ENCODE results near the gene GUCA1A. TPM values are rescaled to one million over a fixed set of nuclear protein-coding genes. Genes with fewer than 3 reads are reported as not detected.
"Not testable (repeated sequence)": the region's sequence is repeated elsewhere in the genome, so short reads cannot be mapped to it uniquely, and the experiment has no call there.

Gene GUCA1A
- total and polyA plus RNA-seq, 5 donors from 2014 or later, result not detected

- peaks cover 3% of the 10 kb centered on the region for H3K36me3 Mint-ChIP-seq
- H3K27me3 Mint-ChIP-seq, result peaks cover 5% of the 10 kb centered on the region
- H3K9me3 ChIP-seq (ENCODE audit: control insufficient read depth in 2 of 2, low read length in 2 of 2), result no peaks in the 10 kb centered on the region
- H3K27ac ChIP-seq (ENCODE audit: insufficient read depth, low read length, poor library complexity, severe bottlenecking), result no peak overlapping the region
- no peak overlapping the region for H3K4me3 ChIP-seq (ENCODE audit: low read depth, low read length)
- H3K27ac Mint-ChIP-seq, result no peak overlapping the region
- H3K4me1 Mint-ChIP-seq, result peaks cover 0 to 3% (median 0%) of the 10 kb centered on the region in 4 donors
- no peaks in the 10 kb centered on the region for H3K9me3 Mint-ChIP-seq
- no peaks in the 10 kb centered on the region for H3K36me3 ChIP-seq (ENCODE audit: control insufficient read depth, insufficient read depth, low read length)
- DNase-seq (no peak), ATAC-seq (ENCODE audit: low read depth in 2 of 2) (no peak)
- no peak overlapping the region for H3K4me3 Mint-ChIP-seq
- no peaks in the 10 kb centered on the region for H3K4me1 ChIP-seq (ENCODE audit: control insufficient read depth, insufficient read depth, low read length, poor library complexity, severe bottlenecking)
- H3K27me3 ChIP-seq (ENCODE audit: control insufficient read depth, insufficient read depth, low read length), result no peaks in the 10 kb centered on the region
Observed at GRCh38 chr6:42182101-42182500, 8.9 kb downstream of the GUCA1A start.

DNA sequence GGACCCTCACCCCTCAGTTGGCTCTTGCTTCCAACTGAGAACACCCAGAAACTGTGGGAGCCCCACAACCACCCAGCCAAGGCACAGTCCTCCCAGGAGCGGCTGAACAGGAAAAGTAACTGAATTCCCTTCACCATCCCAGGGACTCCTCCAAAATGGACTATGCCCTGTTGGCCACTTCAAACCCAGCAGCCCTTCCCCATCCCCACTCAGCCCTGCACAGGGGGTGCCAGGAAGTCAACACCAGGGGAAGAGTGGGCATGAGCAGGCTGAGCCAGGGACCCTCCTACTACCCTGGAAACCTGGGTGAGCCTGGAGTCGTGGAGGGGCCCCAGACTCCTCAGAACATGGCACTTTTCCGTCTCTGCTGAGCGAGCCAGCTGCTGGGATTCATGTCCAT lies 11.3 kb downstream of the GUCA1A start:
- no peak overlapping the region for H3K27ac Mint-ChIP-seq
- Histone ChIP-seq H3K36me3 (ENCODE audit: control insufficient read depth, insufficient read depth, low read length) (no peaks in the 10 kb centered on the region), H3K4me1 (ENCODE audit: control insufficient read depth, insufficient read depth, low read length, poor library complexity, severe bottlenecking) (no peaks in the 10 kb centered on the region), H3K4me3 (ENCODE audit: low read depth, low read length) (no peak overlapping the region), H3K27me3 (ENCODE audit: control insufficient read depth, insufficient read depth, low read length) (no peaks in the 10 kb centered on the region), H3K9me3 (ENCODE audit: control insufficient read depth in 2 of 2, low read length in 2 of 2) (no peaks in the 10 kb centered on the region), H3K27ac (ENCODE audit: insufficient read depth, low read length, poor library complexity, severe bottlenecking) (no peak overlapping the region)
- H3K27me3 Mint-ChIP-seq, result peaks cover 5% of the 10 kb centered on the region
- ATAC-seq (ENCODE audit: low read depth in 2 of 2), result no peak
- no peaks in the 10 kb centered on the region for H3K9me3 Mint-ChIP-seq
- no peak overlapping the region for H3K4me3 Mint-ChIP-seq
- peaks cover 3% of the 10 kb centered on the region for H3K36me3 Mint-ChIP-seq
- no peak for DNase-seq
- H3K4me1 Mint-ChIP-seq, result no peaks in the 10 kb centered on the region

DNA sequence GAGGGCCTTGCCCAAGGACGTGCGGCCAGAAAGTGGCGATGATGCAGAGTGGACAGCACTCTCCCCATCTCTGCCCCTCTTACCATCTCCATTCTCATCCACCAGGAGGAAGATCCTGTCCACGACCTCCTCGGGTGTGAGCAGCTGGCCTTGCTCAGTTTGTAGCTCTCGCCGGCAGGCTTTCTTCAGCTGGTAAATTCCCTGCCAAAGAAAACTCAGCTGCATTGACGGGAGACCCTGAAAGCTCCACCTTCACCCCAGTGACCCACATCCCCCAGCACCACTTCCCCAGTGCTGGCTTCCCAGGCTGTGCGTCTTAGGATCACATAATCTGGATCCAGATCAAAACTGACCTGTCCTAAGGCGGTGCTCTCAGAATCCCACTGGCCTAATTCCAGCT lies 12.4 kb downstream of the GUCA1A start:
- Mint-ChIP-seq H3K9me3 (no peaks in the 10 kb centered on the region), H3K4me3 (no peak overlapping the region), H3K27ac (peak overlapping the region in 2 of 3 donors; percentile 29 to 57), H3K4me1 (no peaks in the 10 kb centered on the region), H3K36me3 (peaks cover 6% of the 10 kb centered on the region), H3K27me3 (no peaks in the 10 kb centered on the region)
- no peak for DNase-seq
- H3K27ac ChIP-seq (ENCODE audit: insufficient read depth, low read length, poor library complexity, severe bottlenecking), result no peak overlapping the region
- no peak overlapping the region for H3K4me3 ChIP-seq (ENCODE audit: low read depth, low read length)
- no peaks in the 10 kb centered on the region for H3K27me3 ChIP-seq (ENCODE audit: control insufficient read depth, insufficient read depth, low read length)
- H3K4me1 ChIP-seq (ENCODE audit: control insufficient read depth, insufficient read depth, low read length, poor library complexity, severe bottlenecking), result no peaks in the 10 kb centered on the region
- no peaks in the 10 kb centered on the region for H3K36me3 ChIP-seq (ENCODE audit: control insufficient read depth, insufficient read depth, low read length)
- ATAC-seq (ENCODE audit: low read depth in 2 of 2), result no peak
- no peaks in the 10 kb centered on the region for H3K9me3 ChIP-seq (ENCODE audit: control insufficient read depth in 2 of 2, low read length in 2 of 2)

DNA sequence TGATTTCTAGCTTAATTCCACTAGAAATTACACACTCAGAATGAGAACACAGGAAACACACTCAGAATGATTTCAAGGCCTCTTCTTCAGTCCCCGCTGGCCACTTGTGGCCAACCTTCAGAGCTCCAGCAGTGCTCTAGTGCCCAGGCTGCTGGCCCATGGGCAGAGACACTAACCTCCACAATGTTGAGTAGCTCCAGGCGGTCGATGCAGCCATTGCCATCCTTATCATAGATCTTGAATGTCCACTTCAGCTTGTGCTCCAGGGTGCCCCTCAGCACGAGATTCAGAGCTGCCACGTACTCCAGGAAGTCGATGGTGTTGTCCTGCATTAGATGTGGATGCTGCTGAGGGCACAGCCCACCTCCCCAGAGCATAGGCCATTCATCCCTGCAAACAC lies 15.2 kb downstream of the GUCA1A start:
- no peak overlapping the region for H3K4me3 Mint-ChIP-seq
- H3K4me1 ChIP-seq (ENCODE audit: control insufficient read depth, insufficient read depth, low read length, poor library complexity, severe bottlenecking), result no peaks in the 10 kb centered on the region
- no peak for ATAC-seq (ENCODE audit: low read depth in 2 of 2)
- no peaks in the 10 kb centered on the region for H3K9me3 ChIP-seq (ENCODE audit: control insufficient read depth in 2 of 2, low read length in 2 of 2)
- no peak overlapping the region for H3K4me3 ChIP-seq (ENCODE audit: low read depth, low read length)
- no peaks in the 10 kb centered on the region for H3K9me3 Mint-ChIP-seq
- H3K4me1 Mint-ChIP-seq, result no peaks in the 10 kb centered on the region
- no peaks in the 10 kb centered on the region for H3K36me3 ChIP-seq (ENCODE audit: control insufficient read depth, insufficient read depth, low read length)
- H3K36me3 Mint-ChIP-seq, result peaks cover 14% of the 10 kb centered on the region
- no peak for DNase-seq
- no peak overlapping the region for H3K27ac ChIP-seq (ENCODE audit: insufficient read depth, low read length, poor library complexity, severe bottlenecking)
- no peaks in the 10 kb centered on the region for H3K27me3 Mint-ChIP-seq
- no peaks in the 10 kb centered on the region for H3K27me3 ChIP-seq (ENCODE audit: control insufficient read depth, insufficient read depth, low read length)
- H3K27ac Mint-ChIP-seq, result peak overlapping the region in 1 of 3 donors; percentile 43

- H3K9me3 Mint-ChIP-seq, result no peaks in the 10 kb centered on the region
- no peaks in the 10 kb centered on the region for H3K36me3 ChIP-seq (ENCODE audit: control insufficient read depth, insufficient read depth, low read length)
- H3K27ac Mint-ChIP-seq, result peak overlapping the region in 1 of 3 donors; percentile 28
- ATAC-seq (ENCODE audit: low read depth in 2 of 2) (no peak), DNase-seq (no peak)
- no peak overlapping the region for H3K4me3 Mint-ChIP-seq
- peaks cover 11% of the 10 kb centered on the region for H3K36me3 Mint-ChIP-seq
- no peak overlapping the region for H3K27ac ChIP-seq (ENCODE audit: insufficient read depth, low read length, poor library complexity, severe bottlenecking)
- H3K4me1 Mint-ChIP-seq, result no peaks in the 10 kb centered on the region
- no peaks in the 10 kb centered on the region for H3K27me3 Mint-ChIP-seq
- H3K4me1 ChIP-seq (ENCODE audit: control insufficient read depth, insufficient read depth, low read length, poor library complexity, severe bottlenecking), result no peaks in the 10 kb centered on the region
- H3K9me3 ChIP-seq (ENCODE audit: control insufficient read depth in 2 of 2, low read length in 2 of 2), result no peaks in the 10 kb centered on the region
- H3K27me3 ChIP-seq (ENCODE audit: control insufficient read depth, insufficient read depth, low read length), result no peaks in the 10 kb centered on the region
- H3K4me3 ChIP-seq (ENCODE audit: low read depth, low read length), result no peak overlapping the region
Observed at GRCh38 chr6:42190554-42191183, 17.5 kb downstream of the GUCA1A start.

DNA sequence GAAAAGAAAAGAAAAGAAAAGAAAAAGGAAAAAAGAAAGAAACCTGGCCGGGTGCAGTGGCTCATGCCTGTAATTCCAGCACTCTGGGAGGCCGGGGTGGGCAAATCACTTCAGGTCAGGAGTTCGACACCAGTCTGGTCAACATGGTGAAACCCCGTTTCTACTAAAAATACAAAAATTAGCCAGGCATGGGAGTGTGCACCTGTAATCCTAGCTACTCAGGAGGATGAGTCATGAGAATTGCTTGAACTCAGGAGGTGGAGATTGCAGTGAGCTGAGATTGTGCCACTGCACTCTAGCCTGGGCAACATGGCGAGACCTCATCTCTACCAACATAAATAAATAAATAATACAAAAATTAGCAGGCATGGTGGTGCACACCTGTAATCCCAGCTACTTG lies 19.2 kb downstream of the GUCA1A start:
- H3K36me3 Mint-ChIP-seq, result peaks cover 11% of the 10 kb centered on the region
- H3K9me3 ChIP-seq (ENCODE audit: control insufficient read depth in 2 of 2, low read length in 2 of 2); H3K27ac ChIP-seq (ENCODE audit: insufficient read depth, low read length, poor library complexity, severe bottlenecking); H3K4me3 Mint-ChIP-seq; H3K4me1 ChIP-seq (ENCODE audit: control insufficient read depth, insufficient read depth, low read length, poor library complexity, severe bottlenecking); H3K27me3 ChIP-seq (ENCODE audit: control insufficient read depth, insufficient read depth, low read length); DNase-seq; H3K9me3 Mint-ChIP-seq; H3K27me3 Mint-ChIP-seq; ATAC-seq (ENCODE audit: low read depth in 2 of 2); H3K36me3 ChIP-seq (ENCODE audit: control insufficient read depth, insufficient read depth, low read length); H3K27ac Mint-ChIP-seq; H3K4me3 ChIP-seq (ENCODE audit: low read depth, low read length); H3K4me1 Mint-ChIP-seq: not testable (repeated sequence)

- Histone ChIP-seq H3K27ac (ENCODE audit: insufficient read depth, low read length, poor library complexity, severe bottlenecking) (no peak overlapping the region), H3K27me3 (ENCODE audit: control insufficient read depth, insufficient read depth, low read length) (no peaks in the 10 kb centered on the region), H3K36me3 (ENCODE audit: control insufficient read depth, insufficient read depth, low read length) (no peaks in the 10 kb centered on the region), H3K4me3 (ENCODE audit: low read depth, low read length) (no peak overlapping the region), H3K9me3 (ENCODE audit: control insufficient read depth in 2 of 2, low read length in 2 of 2) (no peaks in the 10 kb centered on the region), H3K4me1 (ENCODE audit: control insufficient read depth, insufficient read depth, low read length, poor library complexity, severe bottlenecking) (no peaks in the 10 kb centered on the region)
- Mint-ChIP-seq H3K27ac (no peak overlapping the region), H3K27me3 (no peaks in the 10 kb centered on the region), H3K4me3 (no peak overlapping the region), H3K4me1 (peaks cover 0 to 2% (median 0%) of the 10 kb centered on the region in 4 donors), H3K9me3 (no peaks in the 10 kb centered on the region), H3K36me3 (peaks cover 11% of the 10 kb centered on the region)
- DNase-seq (no peak), ATAC-seq (ENCODE audit: low read depth in 2 of 2) (no peak)
Observed at GRCh38 chr6:42193491-42193894, 20.3 kb downstream of the GUCA1A start.

DNA sequence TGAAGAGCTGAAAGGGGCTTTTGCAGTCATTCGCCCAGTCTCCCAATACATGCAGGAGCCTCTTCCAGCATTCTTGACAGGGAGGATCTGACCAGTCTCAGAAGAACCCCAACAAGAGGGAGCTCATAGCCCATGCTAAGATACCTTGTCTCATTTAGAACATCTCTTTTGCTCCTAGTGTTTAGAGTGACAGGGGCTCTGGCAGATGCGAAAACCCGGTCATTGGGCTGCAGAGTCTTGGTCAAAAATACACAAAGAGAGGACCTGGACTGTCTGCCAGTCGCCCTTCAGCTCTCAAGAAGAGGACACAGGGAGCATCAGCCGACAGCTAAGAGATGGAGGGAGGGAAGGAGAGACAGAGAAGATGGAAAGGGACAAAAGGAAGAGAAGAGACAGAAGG lies 20.9 kb downstream of the GUCA1A start:
- peaks cover 0 to 2% (median 0%) of the 10 kb centered on the region in 4 donors for H3K4me1 Mint-ChIP-seq
- DNase-seq, result no peak
- no peak overlapping the region for H3K4me3 ChIP-seq (ENCODE audit: low read depth, low read length)
- no peaks in the 10 kb centered on the region for H3K4me1 ChIP-seq (ENCODE audit: control insufficient read depth, insufficient read depth, low read length, poor library complexity, severe bottlenecking)
- no peaks in the 10 kb centered on the region for H3K27me3 Mint-ChIP-seq
- H3K27ac ChIP-seq (ENCODE audit: insufficient read depth, low read length, poor library complexity, severe bottlenecking), result no peak overlapping the region
- no peaks in the 10 kb centered on the region for H3K9me3 ChIP-seq (ENCODE audit: control insufficient read depth in 2 of 2, low read length in 2 of 2)
- H3K9me3 Mint-ChIP-seq, result no peaks in the 10 kb centered on the region
- H3K36me3 Mint-ChIP-seq, result peaks cover 11% of the 10 kb centered on the region
- no peak overlapping the region for H3K4me3 Mint-ChIP-seq
- no peaks in the 10 kb centered on the region for H3K36me3 ChIP-seq (ENCODE audit: control insufficient read depth, insufficient read depth, low read length)
- no peak overlapping the region for H3K27ac Mint-ChIP-seq
- ATAC-seq (ENCODE audit: low read depth in 2 of 2), result no peak
- H3K27me3 ChIP-seq (ENCODE audit: control insufficient read depth, insufficient read depth, low read length), result no peaks in the 10 kb centered on the region

Measured in CD4-positive, CD25-positive, alpha-beta regulatory T cell (primary cell).